Endometrial microvascular endothelial cells (primary cell): ENCODE data around the gene ST6GALNAC3. TPM values are rescaled to one million over a fixed set of nuclear protein-coding genes. Genes with fewer than 3 reads are reported as not detected.

Experiments
- in situ Hi-C: cut with HindIII; loops from 2 replicates; pipeline ENCODE4 v1.10.0; 2017; ENCODE audit warnings: low sequenced_read_pairs, low pct_unique_long_range_greater_than_20kb; ENCODE audit errors: inconsistent ontology term
- total RNA-seq: library from RNA; depleted of rRNA; stranded (reverse); fragments of >200 nt; gene quantifications from one replicate; pipeline ENCODE4 v1.2.3, GENCODE V29; 2015; ENCODE audit errors: inconsistent ontology term

ST6GALNAC3 gene
- total RNA-seq, 1 donor from 2014 or later = 29.7 TPM

GRCh38 chr1:76500116-76500515 lies 425.6 kb downstream of the ST6GALNAC3 start:
- in situ Hi-C loops = no loop called here

- in situ Hi-C loops = no loop called here
Observed at GRCh38 chr1:76501136-76501535, 426.6 kb downstream of the ST6GALNAC3 start.

DNA sequence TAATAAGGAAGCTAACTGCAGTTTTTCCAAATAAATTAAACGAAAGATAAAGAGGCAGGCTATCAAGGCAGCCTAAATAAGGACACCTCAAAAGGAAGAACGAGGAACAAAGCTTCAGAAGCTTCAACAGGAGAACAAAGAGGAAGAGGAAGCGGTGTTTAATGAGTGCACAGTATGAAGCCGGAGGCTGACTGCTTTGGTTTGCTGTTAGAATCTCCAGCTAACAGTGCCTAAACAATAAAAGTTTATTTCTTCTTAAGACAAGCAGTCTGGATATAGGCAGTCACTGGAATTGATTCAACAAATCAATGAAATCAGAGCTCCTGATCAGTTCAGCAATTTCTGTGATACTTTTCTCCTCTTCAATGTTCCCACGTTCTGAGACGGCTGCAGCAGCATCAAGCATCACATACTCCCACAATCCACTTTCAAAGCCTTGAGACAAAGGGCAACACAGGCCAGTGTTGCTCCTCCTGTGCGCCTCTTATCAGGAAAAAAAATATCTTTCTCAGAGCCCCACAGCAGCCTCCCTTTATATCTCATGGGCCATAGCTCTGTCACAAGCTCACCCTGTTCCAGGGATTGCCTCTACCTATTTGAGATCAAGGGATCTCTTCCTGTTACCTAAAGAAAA lies 427.2 kb downstream of the ST6GALNAC3 start:
- in situ Hi-C loops = no loop called here

GRCh38 chr1:76503100-76503499 lies 428.6 kb downstream of the ST6GALNAC3 start:
- in situ Hi-C loops = no loop called here

DNA sequence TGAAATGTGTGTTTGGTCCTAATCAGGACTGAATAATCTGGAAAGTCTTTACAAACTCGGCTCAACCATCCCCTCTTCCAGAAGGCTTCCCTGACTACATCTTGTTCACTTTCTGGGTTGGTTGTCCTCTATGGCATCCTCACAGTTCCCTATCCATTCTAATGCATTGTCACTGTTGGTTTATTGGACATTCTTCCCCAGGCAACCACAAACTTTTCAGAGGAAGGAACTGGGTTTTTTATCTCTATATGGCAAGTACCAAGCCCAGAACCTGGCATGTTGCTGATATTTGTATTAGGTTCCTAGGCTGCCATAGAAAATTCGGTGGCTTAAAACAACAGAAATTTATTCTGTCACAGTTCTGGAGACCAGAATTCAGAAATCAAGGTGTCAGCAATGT lies 429.2 kb downstream of the ST6GALNAC3 start:
- in situ Hi-C loops = no loop called here

DNA sequence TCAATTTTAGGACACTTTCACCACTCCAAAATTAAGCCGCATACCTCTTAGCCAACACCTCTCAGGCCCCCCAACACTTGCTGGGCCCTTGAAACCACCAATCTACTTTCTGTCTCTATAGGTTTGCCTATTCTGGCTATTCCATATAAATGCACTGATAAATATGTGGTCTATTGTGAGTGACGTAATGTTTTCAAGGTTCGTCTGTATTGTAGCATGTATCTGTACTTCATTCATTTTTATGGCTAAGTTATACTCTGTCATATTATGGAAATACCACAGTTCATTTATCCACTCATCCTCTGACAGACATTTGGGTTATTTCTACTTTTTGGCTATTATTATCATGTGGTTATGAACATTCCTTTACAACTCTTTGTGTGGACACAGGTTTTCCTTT lies 432.8 kb downstream of the ST6GALNAC3 start:
- in situ Hi-C loops = no loop called here

DNA sequence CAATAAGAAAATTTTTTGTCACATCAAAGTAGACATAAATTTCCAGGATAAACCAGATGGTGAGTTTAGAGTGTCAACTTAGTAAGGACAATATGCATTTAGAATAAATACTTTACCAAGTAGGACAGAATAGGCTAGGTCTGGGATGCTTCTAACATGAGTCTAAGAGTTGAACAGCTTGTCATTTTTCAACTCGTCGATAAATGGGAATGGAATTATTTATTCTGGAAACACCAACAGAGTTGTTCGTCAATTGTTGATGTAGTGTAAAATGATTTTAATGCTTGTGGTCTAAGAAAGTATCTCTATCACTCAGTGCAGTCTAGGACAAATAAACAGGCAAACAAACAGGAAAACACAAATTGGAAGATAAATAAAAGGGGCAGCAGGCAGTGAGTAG lies 434.3 kb downstream of the ST6GALNAC3 start:
- in situ Hi-C loops = no loop called here

GRCh38 chr1:76510672-76511557 lies 436.4 kb downstream of the ST6GALNAC3 start:
- in situ Hi-C loops = no loop called here

GRCh38 chr1:76511558-76512179 lies 437.1 kb downstream of the ST6GALNAC3 start:
- in situ Hi-C loops = no loop called here

- in situ Hi-C loops = no loop called here
Observed at GRCh38 chr1:76530953-76531352, 456.4 kb downstream of the ST6GALNAC3 start.

GRCh38 chr1:76541618-76542017 lies 467.1 kb downstream of the ST6GALNAC3 start:
- in situ Hi-C loops = no loop called here

DNA sequence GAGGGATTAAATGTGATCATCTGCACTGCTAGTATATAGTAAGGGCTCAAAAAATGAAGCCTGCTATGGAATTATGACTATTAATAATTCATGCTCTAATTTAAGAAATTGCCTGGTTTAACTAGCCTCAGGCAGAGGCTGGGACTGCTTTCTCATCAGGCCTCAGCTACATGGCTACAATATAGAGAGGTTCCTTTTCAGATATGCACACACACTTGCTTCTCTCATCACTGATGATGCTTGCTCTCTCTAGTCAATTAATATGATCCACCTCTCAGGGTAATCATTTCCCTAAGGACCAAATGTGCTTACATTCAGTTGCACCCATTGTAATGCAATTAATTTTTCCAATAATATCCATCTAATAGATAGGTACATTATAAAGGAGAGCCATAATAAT lies 467.8 kb downstream of the ST6GALNAC3 start:
- in situ Hi-C loops = no loop called here

DNA sequence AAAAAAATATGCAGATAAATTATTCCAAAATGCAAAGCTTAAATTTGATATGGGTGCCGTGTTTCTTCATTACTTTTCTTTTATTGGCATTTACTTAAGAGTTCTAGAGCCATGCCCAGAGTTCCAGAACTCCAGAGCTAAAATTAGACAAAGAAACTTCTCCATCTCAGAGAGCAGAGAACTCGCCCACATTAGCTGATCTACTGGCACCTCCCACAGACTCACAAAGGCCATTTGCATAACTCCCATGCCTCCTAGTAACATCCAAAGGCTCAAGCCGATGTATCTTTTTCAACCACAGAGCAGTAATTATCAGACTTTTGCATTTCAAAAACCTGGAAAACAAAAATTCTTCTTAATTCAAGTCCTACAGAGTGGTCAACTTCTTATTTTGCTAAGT lies 468.9 kb downstream of the ST6GALNAC3 start:
- in situ Hi-C loops = no loop called here

DNA sequence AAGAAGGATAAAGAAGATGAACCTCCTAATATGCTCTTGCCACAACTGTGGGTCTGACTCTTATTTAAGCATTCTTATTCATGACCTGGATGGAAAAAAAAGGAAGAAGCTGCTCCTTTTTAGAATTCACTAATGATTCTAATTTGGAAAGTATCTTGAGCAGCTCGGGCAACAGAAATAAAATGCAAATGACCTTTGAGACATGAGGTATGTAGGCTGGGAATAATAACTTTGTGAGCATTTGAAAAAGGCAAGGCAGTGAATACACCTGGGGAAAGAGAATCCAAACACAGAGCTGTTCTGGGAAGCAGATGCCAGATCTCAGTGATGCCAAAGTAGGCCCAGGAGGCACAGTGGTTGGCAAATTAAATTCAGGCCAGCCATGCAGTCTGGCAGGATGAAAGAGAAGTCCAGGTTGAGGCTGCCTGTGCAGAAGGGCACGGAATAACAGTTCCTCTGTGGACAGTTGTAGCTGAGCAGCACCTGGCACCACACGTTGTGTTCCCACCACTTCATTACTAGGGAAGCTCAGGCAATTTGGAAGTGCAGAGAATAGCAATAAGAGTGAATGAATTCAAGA lies 471.9 kb downstream of the ST6GALNAC3 start:
- in situ Hi-C loops = no loop called here

GRCh38 chr1:76547916-76548315 lies 473.4 kb downstream of the ST6GALNAC3 start:
- in situ Hi-C loops = no loop called here

- in situ Hi-C loops = no loop called here
Observed at GRCh38 chr1:76548513-76549100, 474.1 kb downstream of the ST6GALNAC3 start.

- in situ Hi-C loops = no loop called here
Observed at GRCh38 chr1:76554283-76554682, 479.7 kb downstream of the ST6GALNAC3 start.

GRCh38 chr1:76562292-76562691 lies 487.7 kb downstream of the ST6GALNAC3 start:
- in situ Hi-C loops = no loop called here

- in situ Hi-C loops = no loop called here
Observed at GRCh38 chr1:76568573-76569238, 494.2 kb downstream of the ST6GALNAC3 start.
